CD4-positive, alpha-beta T cell treated with Interleukin-6 at 100 ng/mL for 8 hours (primary cell): Measurements from ENCODE around the gene MTMR11.
"Not testable (repeated sequence)": the region's sequence is repeated elsewhere in the genome, so short reads cannot be mapped to it uniquely, and the experiment has no call there.

Source experiments
- DNase-seq: peaks from one replicate; pipeline ENCODE4 v3.0.0-alpha.2; 2020; ENCODE audit warnings: mixed read lengths, low spot score

The MTMR11 gene

DNA sequence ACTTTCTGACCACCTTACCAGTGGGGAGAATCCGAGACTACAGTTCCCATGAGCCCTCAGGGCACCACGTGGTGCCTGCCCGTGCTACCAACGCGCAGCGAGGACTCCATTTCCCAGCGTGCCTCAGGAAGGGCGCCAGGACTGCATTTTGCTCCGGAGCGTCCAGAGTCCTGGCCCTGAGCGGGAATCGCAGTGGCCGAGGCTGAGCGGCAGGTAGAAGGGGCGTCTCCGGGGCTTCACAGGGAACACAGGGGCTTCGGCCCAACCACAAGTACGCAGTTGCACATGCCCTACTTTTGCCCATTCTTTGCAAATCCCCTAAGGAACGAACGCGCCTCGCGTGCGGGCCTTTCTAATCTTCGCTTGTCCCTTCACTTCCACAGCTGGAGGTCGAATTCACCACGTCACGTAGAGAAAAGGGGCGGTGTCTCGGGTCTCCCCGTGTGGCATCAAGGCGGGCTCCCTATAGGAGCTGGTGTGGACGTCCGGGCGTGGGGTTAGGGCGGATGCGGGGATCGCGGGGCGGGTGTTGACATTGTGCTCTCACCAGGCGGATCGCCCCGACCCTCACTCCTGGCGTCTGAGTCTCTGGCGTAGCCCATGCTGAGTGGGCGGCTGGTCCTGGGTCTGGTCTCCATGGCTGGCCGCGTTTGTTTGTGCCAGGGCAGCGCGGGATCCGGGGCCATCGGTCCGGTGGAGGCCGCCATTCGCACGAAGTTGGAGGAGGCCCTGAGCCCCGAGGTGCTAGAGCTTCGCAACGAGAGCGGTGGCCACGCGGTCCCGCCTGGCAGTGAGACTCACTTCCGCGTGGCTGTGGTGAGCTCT is 37.0 kb downstream of the MTMR11 start, which contains the start of gene BOLA1:
BOLA1 (plus strand) TSS at position 109 of the 825 bp plus-strand sequence; CDS start at position 601, 492 bp downstream.
- peak; percentile 79 for DNase-seq

DNA sequence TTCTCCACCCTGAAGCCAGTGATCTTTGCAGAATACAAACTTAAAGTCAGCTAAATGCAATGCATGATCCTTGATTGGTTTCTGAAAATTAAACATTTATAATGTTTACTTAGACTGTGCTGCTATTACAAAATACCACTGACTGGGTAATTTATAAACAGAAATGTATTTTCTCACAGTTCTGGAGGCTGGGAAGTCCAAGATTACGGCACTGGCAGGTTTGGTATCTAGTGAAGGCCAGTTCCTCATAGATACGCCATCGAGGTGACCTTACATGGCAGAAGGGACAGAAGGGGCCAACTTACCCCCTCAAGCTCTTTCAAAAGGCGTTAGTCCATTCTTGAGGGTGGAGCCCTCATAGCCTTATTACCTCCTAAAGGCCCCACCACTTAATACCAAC is 40.1 kb downstream of the MTMR11 start:
- DNase-seq: no peak

DNA sequence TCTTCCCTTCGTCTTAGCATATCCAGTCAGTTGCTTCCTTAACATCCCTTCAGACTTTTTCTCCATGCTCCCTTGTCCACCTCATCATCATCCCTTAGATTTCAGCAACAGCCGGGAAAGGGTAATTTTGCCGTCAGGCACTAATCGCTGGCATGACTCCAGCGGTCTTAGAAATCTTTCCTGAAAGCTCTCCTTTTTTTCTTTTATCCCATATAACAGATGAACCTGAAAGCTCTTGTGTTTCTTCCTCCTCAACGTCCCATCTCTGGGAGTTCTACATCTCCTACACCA is 47.7 kb downstream of the MTMR11 start:
- no peak for DNase-seq

DNA sequence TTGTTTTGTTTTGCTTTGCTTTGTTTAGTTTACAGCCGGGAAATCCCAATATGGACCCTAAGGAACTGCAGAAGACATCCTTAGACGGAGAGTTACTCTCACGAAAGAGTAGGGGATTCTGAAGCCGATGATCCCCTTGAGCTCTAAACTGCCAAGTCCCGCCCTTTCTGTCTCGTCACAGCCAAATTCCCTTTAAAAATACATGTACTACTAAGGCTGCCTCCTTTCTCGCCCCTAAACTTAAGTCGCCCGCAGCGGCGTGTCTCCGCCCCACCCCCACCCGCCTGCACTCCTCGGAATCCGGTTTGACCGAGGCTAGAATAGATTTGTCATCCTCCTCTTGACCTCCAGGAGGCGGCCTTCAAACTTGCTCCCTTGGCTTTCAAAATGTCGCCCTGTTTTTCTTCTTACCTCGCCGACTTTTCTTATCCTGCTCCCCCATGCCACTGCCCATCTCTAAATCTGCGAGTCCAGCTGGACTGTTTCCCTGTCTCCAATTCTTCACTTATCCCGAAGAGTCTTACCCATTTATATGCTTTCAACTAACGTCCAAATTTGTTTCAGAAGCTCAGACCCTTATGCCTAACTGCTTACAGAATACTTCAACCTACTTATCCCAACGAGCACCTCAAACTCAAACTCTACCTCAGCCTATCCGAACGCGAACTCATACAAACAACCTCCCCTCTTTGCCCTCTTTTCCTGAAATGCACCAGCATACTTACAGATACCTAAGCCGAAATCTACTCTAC is 48.3 kb downstream of the MTMR11 start:
- DNase-seq: peak; percentile 78

DNA sequence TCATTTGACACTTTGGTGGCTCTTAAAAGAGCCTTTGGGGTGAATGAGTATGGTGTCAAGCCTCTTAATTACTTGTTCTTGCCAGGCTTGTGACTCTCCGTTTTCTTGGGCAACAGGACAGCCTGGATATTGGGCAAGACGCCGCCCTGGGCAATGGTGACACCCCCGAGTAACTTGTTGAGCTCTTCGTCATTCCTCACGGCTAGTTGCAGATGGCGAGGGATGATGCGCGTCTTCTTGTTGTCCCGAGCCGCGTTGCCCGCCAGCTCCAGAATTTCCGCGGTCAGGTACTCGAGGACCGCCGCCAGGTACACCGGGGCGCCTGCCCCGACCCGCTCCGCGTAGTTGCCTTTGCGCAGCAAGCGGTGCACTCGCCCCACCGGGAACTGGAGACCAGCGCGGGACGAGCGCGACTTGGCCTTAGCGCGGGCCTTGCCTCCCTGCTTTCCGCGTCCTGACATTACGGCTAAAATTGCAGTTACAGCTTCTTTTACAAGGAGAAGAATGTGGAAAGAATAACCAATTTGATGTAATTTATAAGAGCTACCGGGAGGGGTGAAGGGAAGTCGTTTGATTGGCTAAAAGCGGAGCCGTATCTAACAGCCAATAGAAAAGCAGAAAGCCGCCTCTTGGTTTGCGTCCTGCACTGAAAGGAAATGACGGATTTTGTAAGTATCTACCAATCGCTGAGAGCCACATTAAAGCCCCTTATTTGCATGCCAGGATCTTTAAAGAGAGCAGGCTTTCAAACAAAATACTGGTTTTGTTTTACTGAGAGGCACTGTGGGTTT is 49.0 kb downstream of the MTMR11 start:
- DNase-seq: peak; percentile 94

DNA sequence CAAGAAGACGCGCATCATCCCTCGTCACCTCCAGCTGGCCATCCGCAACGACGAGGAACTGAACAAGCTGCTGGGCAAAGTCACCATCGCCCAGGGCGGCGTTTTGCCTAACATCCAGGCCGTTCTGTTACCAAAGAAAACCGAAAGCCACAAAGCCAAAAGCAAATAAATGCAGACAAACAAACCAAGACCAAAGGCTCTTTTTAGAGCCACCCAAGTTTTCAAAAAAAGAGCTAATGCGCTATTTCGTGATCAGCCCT is 49.6 kb downstream of the MTMR11 start:
- DNase-seq: not testable (repeated sequence)

DNA sequence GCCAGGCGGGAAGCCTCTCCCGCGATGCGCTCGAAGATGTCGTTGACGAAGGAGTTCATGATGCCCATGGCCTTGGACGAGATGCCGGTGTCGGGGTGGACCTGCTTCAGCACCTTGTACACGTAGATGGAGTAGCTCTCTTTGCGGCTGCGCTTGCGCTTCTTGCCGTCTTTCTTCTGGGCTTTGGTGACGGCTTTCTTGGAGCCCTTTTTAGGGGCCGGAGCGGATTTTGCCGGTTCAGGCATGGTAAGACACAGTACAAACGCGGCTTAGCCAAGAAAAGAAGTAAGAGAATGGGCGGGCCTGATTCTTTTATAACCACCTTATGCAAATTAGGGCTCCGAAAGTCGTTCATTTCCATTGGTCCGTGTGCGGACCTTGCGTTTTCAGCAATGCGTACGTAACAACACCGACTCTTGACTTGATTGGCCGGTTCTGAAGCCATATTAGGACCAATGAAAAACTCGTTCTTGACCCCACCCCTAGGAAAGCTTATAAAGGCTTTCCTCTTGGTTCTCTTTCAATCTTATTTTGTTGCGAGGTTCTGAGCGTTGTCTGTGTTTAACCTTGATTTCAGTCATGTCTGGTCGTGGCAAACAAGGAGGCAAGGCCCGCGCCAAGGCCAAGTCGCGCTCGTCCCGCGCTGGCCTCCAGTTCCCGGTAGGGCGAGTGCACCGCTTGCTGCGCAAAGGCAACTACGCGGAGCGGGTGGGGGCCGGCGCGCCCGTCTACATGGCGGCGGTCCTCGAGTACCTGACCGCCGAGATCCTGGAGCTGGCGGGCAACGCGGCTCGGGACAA is 50.1 kb downstream of the MTMR11 start:
- DNase-seq: peak; percentile 96

DNA sequence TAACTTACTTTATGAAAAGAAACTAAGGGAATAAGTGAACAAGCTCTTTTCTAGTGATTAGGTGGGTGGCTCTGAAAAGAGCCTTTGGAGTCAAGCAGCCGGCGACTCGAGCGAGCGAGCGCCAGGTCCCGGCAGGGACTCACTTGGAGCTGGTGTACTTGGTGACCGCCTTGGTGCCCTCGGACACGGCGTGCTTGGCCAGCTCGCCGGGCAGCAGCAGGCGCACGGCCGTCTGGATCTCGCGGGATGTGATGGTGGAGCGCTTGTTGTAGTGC is 50.6 kb downstream of the MTMR11 start:
- not testable (repeated sequence) for DNase-seq

DNA sequence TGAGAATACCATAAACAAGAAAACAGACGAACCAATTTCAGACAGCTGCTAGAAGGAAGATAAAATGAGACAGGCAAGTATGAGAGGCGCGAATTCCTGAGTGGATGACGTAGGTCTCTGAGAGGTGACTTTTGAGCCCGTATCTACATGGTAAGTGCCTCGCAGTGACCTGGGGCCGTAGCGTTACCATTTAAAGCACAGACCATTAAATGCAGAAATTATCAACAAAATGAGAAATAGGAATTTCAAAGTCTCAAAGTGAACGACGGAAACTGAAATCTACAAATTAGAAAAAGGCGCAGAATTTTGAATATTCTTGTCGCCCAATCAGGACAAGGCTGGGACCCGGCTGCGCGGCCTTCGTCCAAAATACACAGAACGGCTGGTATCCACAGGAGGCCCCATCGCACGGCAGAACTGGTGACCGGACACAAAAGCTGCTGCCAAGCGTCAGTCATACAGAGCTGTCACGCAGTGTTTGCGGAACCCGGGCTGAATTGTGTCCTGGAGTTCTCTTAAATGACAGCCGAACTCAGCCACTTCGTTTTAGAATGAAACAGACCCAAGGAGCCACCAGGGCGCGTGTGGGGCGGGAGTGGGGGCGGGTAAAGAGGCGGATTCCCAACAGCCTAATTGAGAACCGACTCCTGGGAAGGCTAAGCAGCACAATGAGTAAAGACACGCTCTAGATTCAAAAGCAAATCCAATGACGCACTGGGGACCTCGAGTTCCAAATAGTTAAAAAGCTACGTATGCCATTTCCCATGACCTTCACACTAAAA is 51.1 kb downstream of the MTMR11 start:
- DNase-seq: peak; percentile 52

DNA sequence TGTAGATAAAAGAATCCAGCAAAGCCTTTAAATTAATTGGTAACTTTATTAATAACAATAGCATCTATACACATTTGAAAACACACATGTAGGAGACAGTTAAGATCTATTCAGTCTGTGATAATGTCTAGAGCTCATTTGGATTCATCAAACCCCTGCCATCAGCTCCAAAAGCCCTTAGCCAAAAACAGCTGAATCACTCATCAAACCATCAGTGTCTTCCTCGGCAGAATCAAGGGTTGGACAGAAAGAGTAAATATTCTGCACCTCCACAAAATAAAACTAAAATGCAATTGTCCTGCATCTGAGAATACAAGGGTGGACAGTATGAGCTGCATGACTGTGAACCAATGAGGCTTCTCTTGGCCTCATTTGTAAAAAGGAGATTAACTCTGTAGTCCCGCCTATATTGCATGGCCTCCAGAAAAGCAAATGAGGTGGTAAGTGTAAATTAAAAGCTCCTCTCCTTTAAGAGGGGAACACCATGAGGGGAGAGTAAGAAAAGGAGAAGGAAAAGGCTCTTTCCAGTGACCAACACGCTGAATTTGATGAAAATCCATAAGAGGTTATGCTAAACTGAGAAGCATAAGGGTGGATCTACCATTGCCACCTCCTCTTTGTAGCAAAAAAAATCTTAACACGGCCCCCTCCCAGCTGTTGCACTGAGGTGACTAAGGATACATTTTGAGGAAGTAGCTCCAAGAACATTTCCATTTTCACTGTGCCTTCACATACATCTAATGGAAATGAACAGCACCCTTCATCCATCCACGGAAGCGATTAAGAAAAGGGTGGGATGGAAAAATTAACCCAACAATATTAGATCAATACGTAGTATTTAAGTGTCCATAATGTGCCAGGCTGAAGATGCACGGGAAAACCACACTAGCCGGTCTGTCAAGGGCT is 52.0 kb downstream of the MTMR11 start:
- DNase-seq: no peak

DNA sequence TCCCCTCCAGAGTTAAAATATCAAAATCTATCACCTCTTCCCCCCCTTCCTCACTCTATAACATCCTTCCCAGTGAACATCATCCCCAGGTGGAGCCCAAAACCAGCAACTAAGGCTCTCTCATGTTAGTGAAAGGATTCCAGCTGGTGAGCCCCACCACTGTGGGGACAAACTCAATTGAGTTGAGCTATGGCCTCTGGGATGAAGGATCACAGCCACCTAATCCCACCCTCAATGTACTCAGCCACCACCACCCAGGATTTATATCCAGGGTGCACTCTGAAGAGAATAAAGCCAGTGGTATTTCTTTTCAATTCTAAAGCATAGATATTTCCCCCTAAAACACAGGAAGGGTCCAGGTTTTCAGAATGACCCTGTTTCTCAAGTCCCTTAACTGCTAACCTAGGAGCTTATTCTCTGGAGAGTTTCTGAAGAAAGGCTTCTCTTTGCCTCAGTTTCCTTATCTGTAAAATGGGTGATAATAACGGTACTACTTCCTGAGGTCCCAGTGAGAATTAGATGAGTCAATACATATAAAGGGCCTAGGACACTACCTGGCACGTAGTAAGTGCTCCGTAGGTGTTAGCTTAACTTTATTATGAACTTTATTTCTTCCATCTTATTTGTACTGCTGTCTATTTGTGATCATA is 53.0 kb downstream of the MTMR11 start:
- no peak for DNase-seq

DNA sequence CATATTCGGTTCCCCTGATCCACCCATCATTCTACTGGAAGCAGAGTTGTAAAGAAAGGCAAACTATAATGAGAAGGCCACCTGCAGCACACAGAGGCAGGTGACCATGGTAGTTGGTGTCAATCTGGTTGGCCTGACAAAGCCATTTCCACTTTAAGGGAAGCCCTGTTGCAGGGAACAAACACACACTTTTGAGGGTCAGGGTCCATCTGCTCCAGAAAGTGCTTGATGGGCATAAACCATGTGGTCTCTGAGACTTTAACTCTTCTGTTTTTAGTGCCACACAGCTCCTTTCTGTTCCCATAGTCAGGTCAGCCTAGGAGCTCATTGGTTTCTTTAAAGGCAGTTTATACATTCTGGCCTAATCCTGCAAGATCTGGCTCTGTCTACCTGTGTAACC is 54.8 kb downstream of the MTMR11 start:
- DNase-seq: no peak

DNA sequence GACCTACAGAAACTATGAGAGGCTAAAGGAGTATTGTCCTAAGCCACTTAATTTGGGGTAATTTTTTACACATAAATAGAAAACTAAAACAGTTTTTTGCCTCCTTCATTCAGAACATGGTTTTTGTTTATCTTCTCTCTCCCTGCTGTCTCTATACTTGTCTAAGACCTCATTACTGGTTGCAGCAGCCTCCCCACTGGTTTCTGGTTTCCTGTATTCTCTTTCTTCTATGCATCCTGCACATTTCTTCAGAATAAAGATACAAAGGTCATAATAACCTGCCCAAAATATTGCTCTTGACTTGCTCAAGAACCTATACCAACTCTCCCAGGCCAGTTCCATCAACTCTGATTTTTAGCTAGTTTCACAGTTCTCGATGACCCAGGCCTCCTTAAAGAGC is 57.1 kb downstream of the MTMR11 start:
- DNase-seq: peak; percentile 59
